Hepatocyte (in vitro differentiated cells): ENCODE results near the gene FGGY.

Source experiments
- CTCF ChIP-seq: fragments of 200-600 bp; sonication (generic); IDR thresholded peaks from 2 replicates; pipeline ENCODE4 v1.5.1; 2016; ENCODE audit warnings: antibody characterized with exemption, mild to moderate bottlenecking; ENCODE audit not compliant: poor library complexity
- EZH2 ChIP-seq: fragments of 200-600 bp; sonication (generic); IDR thresholded peaks from 2 replicates; pipeline ENCODE4 v1.6.1; 2016; ENCODE audit warnings: antibody characterized with exemption, mild to moderate bottlenecking, borderline replicate concordance

GRCh38 chr1:59406437-59407164 lies 109.7 kb downstream of the FGGY start:
- TF ChIP-seq CTCF (no peak), EZH2 (no peak)
